ENCODE data around the gene FIG4.
"Not testable (repeated sequence)": the region's sequence is repeated elsewhere in the genome, so short reads cannot be mapped to it uniquely, and the experiment has no call there.

FIG4 gene

DNA sequence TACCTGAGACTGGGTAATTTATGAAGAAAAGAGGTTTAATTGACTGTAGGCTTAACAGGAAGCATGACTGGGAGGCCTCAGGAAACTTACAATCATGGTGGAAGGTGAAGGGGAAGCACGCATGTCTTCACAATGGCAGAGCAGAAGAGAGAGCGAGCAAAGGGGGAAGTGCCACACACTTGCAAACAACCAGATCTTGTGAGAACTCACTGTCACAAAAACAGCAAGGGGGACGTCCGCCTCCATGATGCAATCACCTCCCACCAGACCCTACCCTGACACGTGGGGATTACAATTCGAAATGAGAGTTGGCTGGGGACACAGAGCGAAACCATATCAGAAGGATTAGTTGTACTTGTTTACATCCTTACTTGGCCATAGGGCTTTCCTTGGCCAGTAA, 49.7 kb downstream of the FIG4 start:
- Histone ChIP-seq H3K9me3 (ENCODE audit: control extremely low read depth in 1 of 5, control insufficient read depth in 4 of 5, insufficient read depth in 2 of 5, low read depth in 1 of 5, low read length in 4 of 5) (peaks cover 0 to 3% (median 0%) of the 10 kb centered on the region in 5 experiments), H3K36me3 (ENCODE audit: control insufficient read depth in 4 of 4, insufficient read depth in 4 of 4, low read length in 3 of 4) (peaks cover 8 to 16% (median 14%) of the 10 kb centered on the region in 4 experiments), H3K27me3 (replicated peaks in 2 of 5; ENCODE audit: control insufficient read depth in 4 of 5, insufficient read depth in 5 of 5, low read length in 4 of 5) (no peaks in the 10 kb centered on the region), H3K4me3 (ENCODE audit: control insufficient read depth in 1 of 7, extremely low read depth in 1 of 7, insufficient read depth in 4 of 7, low read depth in 2 of 7, low read length in 6 of 7) (no peak overlapping the region), H3K27ac (ENCODE audit: insufficient read depth in 1 of 2, low read depth in 1 of 2, low read length in 2 of 2, poor library complexity in 1 of 2, severe bottlenecking in 2 of 2) (no peak overlapping the region), H3K4me1 (ENCODE audit: control extremely low read depth in 1 of 4, control insufficient read depth in 4 of 4, insufficient read depth in 4 of 4, low read length in 3 of 4) (no peaks in the 10 kb centered on the region)
- DNase-seq = peak in 2 of 3 donors; percentile 9 to 20
- WGBS (ENCODE audit: insufficient coverage) = 83% methylated on average over 6 of the region's 7 CpGs
- ChIA-PET CTCF (interaction anchor here (1.2 kb wide), 1 partner anchor 47 kb away, joined by 3 read pairs; no protein-coding TSS in a partner anchor), POLR2A (no interaction called here)

GRCh38 chr6:109743739-109744138, 52.6 kb downstream of the FIG4 start:
- Histone ChIP-seq H3K4me1 (ENCODE audit: control extremely low read depth in 1 of 4, control insufficient read depth in 4 of 4, insufficient read depth in 4 of 4, low read length in 3 of 4) (no peaks in the 10 kb centered on the region), H3K4me3 (ENCODE audit: control insufficient read depth in 1 of 7, extremely low read depth in 1 of 7, insufficient read depth in 4 of 7, low read depth in 2 of 7, low read length in 6 of 7) (no peak overlapping the region), H3K36me3 (ENCODE audit: control insufficient read depth in 4 of 4, insufficient read depth in 4 of 4, low read length in 3 of 4) (peaks cover 4 to 15% (median 10%) of the 10 kb centered on the region in 4 experiments), H3K9me3 (ENCODE audit: control extremely low read depth in 1 of 5, control insufficient read depth in 4 of 5, insufficient read depth in 2 of 5, low read depth in 1 of 5, low read length in 4 of 5) (peaks cover 0 to 3% (median 0%) of the 10 kb centered on the region in 5 experiments), H3K27me3 (replicated peaks in 2 of 5; ENCODE audit: control insufficient read depth in 4 of 5, insufficient read depth in 5 of 5, low read length in 4 of 5) (no peaks in the 10 kb centered on the region), H3K27ac (ENCODE audit: insufficient read depth in 1 of 2, low read depth in 1 of 2, low read length in 2 of 2, poor library complexity in 1 of 2, severe bottlenecking in 2 of 2) (no peak overlapping the region)
- CTCF ChIA-PET = no interaction called here
- POLR2A ChIA-PET = interaction anchor here (0.6 kb wide), 1 partner anchor 16 kb away, joined by 3 read pairs; no protein-coding TSS in a partner anchor
- 90% methylated on average over 2 of the region's 2 CpGs for WGBS (ENCODE audit: insufficient coverage)
- no peak for DNase-seq

- H3K4me1 ChIP-seq (ENCODE audit: control extremely low read depth in 1 of 4, control insufficient read depth in 4 of 4, insufficient read depth in 4 of 4, low read length in 3 of 4); H3K27ac ChIP-seq (ENCODE audit: insufficient read depth in 1 of 2, low read depth in 1 of 2, low read length in 2 of 2, poor library complexity in 1 of 2, severe bottlenecking in 2 of 2); POLR2A ChIA-PET; H3K27me3 ChIP-seq (replicated peaks in 2 of 5; ENCODE audit: control insufficient read depth in 4 of 5, insufficient read depth in 5 of 5, low read length in 4 of 5); CTCF ChIA-PET; DNase-seq; H3K4me3 ChIP-seq (ENCODE audit: control insufficient read depth in 1 of 7, extremely low read depth in 1 of 7, insufficient read depth in 4 of 7, low read depth in 2 of 7, low read length in 6 of 7); H3K9me3 ChIP-seq (ENCODE audit: control extremely low read depth in 1 of 5, control insufficient read depth in 4 of 5, insufficient read depth in 2 of 5, low read depth in 1 of 5, low read length in 4 of 5): not testable (repeated sequence)
- 100% methylated on average over 2 of the region's 3 CpGs for WGBS (ENCODE audit: insufficient coverage)
- peaks cover 4 to 14% (median 7%) of the 10 kb centered on the region in 4 experiments for H3K36me3 ChIP-seq (ENCODE audit: control insufficient read depth in 4 of 4, insufficient read depth in 4 of 4, low read length in 3 of 4)
Measured at GRCh38 chr6:109744779-109745178, 53.7 kb downstream of the FIG4 start.

DNA sequence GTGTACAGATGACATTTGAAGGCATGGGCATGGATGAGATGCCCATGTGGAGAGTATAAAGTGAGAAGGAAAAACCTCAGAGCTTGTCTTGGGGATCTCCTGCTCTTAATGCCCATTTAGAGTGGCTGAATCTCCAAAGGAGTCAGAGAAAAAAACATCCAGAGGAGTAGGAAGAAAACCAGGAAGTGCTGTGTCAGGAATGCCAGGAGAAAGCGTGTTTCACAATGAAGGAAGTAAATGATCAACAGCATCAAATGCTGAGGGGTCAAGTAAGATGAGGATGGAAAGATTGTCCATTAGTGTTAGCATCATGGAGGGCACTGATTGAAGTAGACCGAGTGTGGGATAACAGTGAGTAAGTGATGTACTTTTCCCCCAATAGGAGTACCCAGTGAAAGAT, 56.1 kb downstream of the FIG4 start:
- peaks cover 0 to 9% (median 0%) of the 10 kb centered on the region in 4 experiments for H3K4me1 ChIP-seq (ENCODE audit: control extremely low read depth in 1 of 4, control insufficient read depth in 4 of 4, insufficient read depth in 4 of 4, low read length in 3 of 4)
- H3K9me3 ChIP-seq (ENCODE audit: control extremely low read depth in 1 of 5, control insufficient read depth in 4 of 5, insufficient read depth in 2 of 5, low read depth in 1 of 5, low read length in 4 of 5) = peaks cover 0 to 3% (median 0%) of the 10 kb centered on the region in 5 experiments
- DNase-seq = no peak
- H3K27ac ChIP-seq (ENCODE audit: insufficient read depth in 1 of 2, low read depth in 1 of 2, low read length in 2 of 2, poor library complexity in 1 of 2, severe bottlenecking in 2 of 2) = no peak overlapping the region
- ChIA-PET POLR2A (no interaction called here), CTCF (no interaction called here)
- H3K36me3 ChIP-seq (ENCODE audit: control insufficient read depth in 4 of 4, insufficient read depth in 4 of 4, low read length in 3 of 4) = peaks cover 4 to 6% (median 5%) of the 10 kb centered on the region in 4 experiments
- no peaks in the 10 kb centered on the region for H3K27me3 ChIP-seq (replicated peaks in 2 of 5; ENCODE audit: control insufficient read depth in 4 of 5, insufficient read depth in 5 of 5, low read length in 4 of 5)
- H3K4me3 ChIP-seq (ENCODE audit: control insufficient read depth in 1 of 7, extremely low read depth in 1 of 7, insufficient read depth in 4 of 7, low read depth in 2 of 7, low read length in 6 of 7) = no peak overlapping the region
- 100% methylated on average over 2 of the region's 2 CpGs for WGBS (ENCODE audit: insufficient coverage)

- Histone ChIP-seq H3K36me3 (ENCODE audit: control insufficient read depth in 4 of 4, insufficient read depth in 4 of 4, low read length in 3 of 4) (peaks cover 0 to 7% (median 1%) of the 10 kb centered on the region in 4 experiments), H3K4me3 (ENCODE audit: control insufficient read depth in 1 of 7, extremely low read depth in 1 of 7, insufficient read depth in 4 of 7, low read depth in 2 of 7, low read length in 6 of 7) (no peak overlapping the region), H3K9me3 (ENCODE audit: control extremely low read depth in 1 of 5, control insufficient read depth in 4 of 5, insufficient read depth in 2 of 5, low read depth in 1 of 5, low read length in 4 of 5) (peaks cover 0 to 2% (median 0%) of the 10 kb centered on the region in 5 experiments), H3K27ac (ENCODE audit: insufficient read depth in 1 of 2, low read depth in 1 of 2, low read length in 2 of 2, poor library complexity in 1 of 2, severe bottlenecking in 2 of 2) (no peak overlapping the region), H3K27me3 (replicated peaks in 2 of 5; ENCODE audit: control insufficient read depth in 4 of 5, insufficient read depth in 5 of 5, low read length in 4 of 5) (no peaks in the 10 kb centered on the region), H3K4me1 (ENCODE audit: control extremely low read depth in 1 of 4, control insufficient read depth in 4 of 4, insufficient read depth in 4 of 4, low read length in 3 of 4) (peaks cover 0 to 3% (median 0%) of the 10 kb centered on the region in 4 experiments)
- no peak for DNase-seq
- CTCF ChIA-PET = no interaction called here
- POLR2A ChIA-PET = no interaction called here
- 100% methylated on average over 1 of the region's 3 CpGs for WGBS (ENCODE audit: insufficient coverage)
Measured at GRCh38 chr6:109759098-109759955, 68.2 kb downstream of the FIG4 start.

DNA sequence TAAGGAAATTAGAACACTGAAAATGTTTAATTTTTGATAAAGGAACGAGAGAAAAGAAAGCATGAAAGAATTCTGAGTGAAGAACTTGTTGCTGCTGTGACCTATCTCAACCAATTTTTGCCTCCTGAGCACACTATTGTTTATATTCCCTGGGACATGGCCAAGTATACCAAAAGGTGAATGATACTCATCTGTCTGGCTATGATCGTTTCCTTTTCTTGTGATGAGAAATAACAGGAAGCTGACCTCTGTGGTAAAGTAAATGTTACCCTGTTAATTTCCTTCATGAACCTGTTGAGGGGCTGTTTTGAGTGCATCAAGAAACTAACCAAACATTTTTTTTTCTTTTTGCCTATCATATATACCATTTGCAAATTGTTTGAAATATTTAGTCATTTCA, 69.1 kb downstream of the FIG4 start:
- peaks cover 0 to 11% (median 3%) of the 10 kb centered on the region in 4 experiments for H3K36me3 ChIP-seq (ENCODE audit: control insufficient read depth in 4 of 4, insufficient read depth in 4 of 4, low read length in 3 of 4)
- no peak overlapping the region for H3K27ac ChIP-seq (ENCODE audit: insufficient read depth in 1 of 2, low read depth in 1 of 2, low read length in 2 of 2, poor library complexity in 1 of 2, severe bottlenecking in 2 of 2)
- H3K9me3 ChIP-seq (ENCODE audit: control extremely low read depth in 1 of 5, control insufficient read depth in 4 of 5, insufficient read depth in 2 of 5, low read depth in 1 of 5, low read length in 4 of 5) = peaks cover 0 to 2% (median 0%) of the 10 kb centered on the region in 5 experiments
- H3K27me3 ChIP-seq (replicated peaks in 2 of 5; ENCODE audit: control insufficient read depth in 4 of 5, insufficient read depth in 5 of 5, low read length in 4 of 5) = no peaks in the 10 kb centered on the region
- CTCF ChIA-PET = no interaction called here
- peaks cover 0 to 3% (median 0%) of the 10 kb centered on the region in 4 experiments for H3K4me1 ChIP-seq (ENCODE audit: control extremely low read depth in 1 of 4, control insufficient read depth in 4 of 4, insufficient read depth in 4 of 4, low read length in 3 of 4)
- no peak overlapping the region for H3K4me3 ChIP-seq (ENCODE audit: control insufficient read depth in 1 of 7, extremely low read depth in 1 of 7, insufficient read depth in 4 of 7, low read depth in 2 of 7, low read length in 6 of 7)
- peak in 2 of 3 donors; percentile 15 to 29 for DNase-seq
- POLR2A ChIA-PET = interaction anchor here (0.6 kb wide), 1 partner anchor 17 kb away, joined by 3 read pairs; no protein-coding TSS in a partner anchor
- 0% methylated on average over 1 of the region's 2 CpGs for WGBS (ENCODE audit: insufficient coverage)

- Histone ChIP-seq H3K27ac (ENCODE audit: insufficient read depth in 1 of 2, low read depth in 1 of 2, low read length in 2 of 2, poor library complexity in 1 of 2, severe bottlenecking in 2 of 2) (no peak overlapping the region), H3K4me1 (ENCODE audit: control extremely low read depth in 1 of 4, control insufficient read depth in 4 of 4, insufficient read depth in 4 of 4, low read length in 3 of 4) (peaks cover 0 to 3% (median 0%) of the 10 kb centered on the region in 4 experiments), H3K36me3 (ENCODE audit: control insufficient read depth in 4 of 4, insufficient read depth in 4 of 4, low read length in 3 of 4) (peaks cover 4 to 15% (median 5%) of the 10 kb centered on the region in 4 experiments), H3K27me3 (replicated peaks in 2 of 5; ENCODE audit: control insufficient read depth in 4 of 5, insufficient read depth in 5 of 5, low read length in 4 of 5) (no peaks in the 10 kb centered on the region), H3K4me3 (ENCODE audit: control insufficient read depth in 1 of 7, extremely low read depth in 1 of 7, insufficient read depth in 4 of 7, low read depth in 2 of 7, low read length in 6 of 7) (no peak overlapping the region), H3K9me3 (ENCODE audit: control extremely low read depth in 1 of 5, control insufficient read depth in 4 of 5, insufficient read depth in 2 of 5, low read depth in 1 of 5, low read length in 4 of 5) (peaks cover 0 to 2% (median 0%) of the 10 kb centered on the region in 5 experiments)
- CTCF ChIA-PET = no interaction called here
- POLR2A ChIA-PET = no interaction called here
- DNase-seq = no peak
- no CpG with 5 or more reads among the region's 2 CpGs for WGBS (ENCODE audit: insufficient coverage)
Measured at GRCh38 chr6:109762166-109762565, 71.1 kb downstream of the FIG4 start.

All from common myeloid progenitor, CD34-positive (primary cell).